NB4 (cell line): ENCODE measurements around the gene CHODL.

ENCODE experiments used
- MYC ChIP-seq: IDR thresholded peaks from 2 replicates; pipeline ENCODE4 v1.6.1; 2011; ENCODE audit warnings: low read depth, low read length
- POLR2A ChIP-seq: IDR thresholded peaks from 2 replicates; pipeline ENCODE4 v1.6.1; 2011; ENCODE audit warnings: mild to moderate bottlenecking; ENCODE audit not compliant: insufficient read length; ENCODE audit errors: extremely low read depth
- TF ChIP-seq, protein P1 (sequence below): IDR thresholded peaks from one replicate; pipeline ENCODE4 v1.5.1; 2012; ENCODE audit warnings: low read depth, low read length
- TF ChIP-seq, protein P2 (sequence below): IDR thresholded peaks from 2 replicates; pipeline ENCODE4 v1.6.1; 2011; ENCODE audit warnings: low read depth, low read length

DNA sequence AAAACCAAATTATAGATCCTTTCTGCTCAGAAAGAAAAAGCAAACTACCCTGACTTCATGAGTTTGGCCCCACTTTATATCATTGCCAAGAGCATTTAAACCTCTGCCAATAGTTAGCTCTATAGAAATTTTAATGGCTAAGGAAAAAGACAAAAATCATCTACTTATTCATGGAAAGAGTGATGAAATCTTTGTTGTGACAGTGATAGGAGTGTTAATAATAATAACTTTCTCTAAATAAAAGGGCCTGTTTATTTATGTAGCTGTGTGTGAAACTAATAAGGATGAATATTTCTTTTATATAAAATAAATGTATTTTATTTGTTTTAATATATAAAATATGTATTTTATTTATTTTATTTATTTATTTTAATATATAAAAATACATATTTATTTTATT is 6.4 kb downstream of the CHODL start:
- TF ChIP-seq, protein P1, sequence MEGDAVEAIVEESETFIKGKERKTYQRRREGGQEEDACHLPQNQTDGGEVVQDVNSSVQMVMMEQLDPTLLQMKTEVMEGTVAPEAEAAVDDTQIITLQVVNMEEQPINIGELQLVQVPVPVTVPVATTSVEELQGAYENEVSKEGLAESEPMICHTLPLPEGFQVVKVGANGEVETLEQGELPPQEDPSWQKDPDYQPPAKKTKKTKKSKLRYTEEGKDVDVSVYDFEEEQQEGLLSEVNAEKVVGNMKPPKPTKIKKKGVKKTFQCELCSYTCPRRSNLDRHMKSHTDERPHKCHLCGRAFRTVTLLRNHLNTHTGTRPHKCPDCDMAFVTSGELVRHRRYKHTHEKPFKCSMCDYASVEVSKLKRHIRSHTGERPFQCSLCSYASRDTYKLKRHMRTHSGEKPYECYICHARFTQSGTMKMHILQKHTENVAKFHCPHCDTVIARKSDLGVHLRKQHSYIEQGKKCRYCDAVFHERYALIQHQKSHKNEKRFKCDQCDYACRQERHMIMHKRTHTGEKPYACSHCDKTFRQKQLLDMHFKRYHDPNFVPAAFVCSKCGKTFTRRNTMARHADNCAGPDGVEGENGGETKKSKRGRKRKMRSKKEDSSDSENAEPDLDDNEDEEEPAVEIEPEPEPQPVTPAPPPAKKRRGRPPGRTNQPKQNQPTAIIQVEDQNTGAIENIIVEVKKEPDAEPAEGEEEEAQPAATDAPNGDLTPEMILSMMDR, result no peak
- TF ChIP-seq POLR2A (no peak), MYC (no peak)
- TF ChIP-seq, protein P2, sequence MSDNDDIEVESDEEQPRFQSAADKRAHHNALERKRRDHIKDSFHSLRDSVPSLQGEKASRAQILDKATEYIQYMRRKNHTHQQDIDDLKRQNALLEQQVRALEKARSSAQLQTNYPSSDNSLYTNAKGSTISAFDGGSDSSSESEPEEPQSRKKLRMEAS, result no peak
